IMR-90 (cell line): ENCODE results near the gene SH2D1B.

Experiments
- CTCF ChIP-seq: conservative IDR thresholded peaks from 2 replicates; pipeline ENCODE4 v1.5.1; 2012; ENCODE audit warnings: mild to moderate bottlenecking, low read depth, low read length, improper control_type of control experiment
- ELK1 ChIP-seq: fragments of 150-350 bp; IDR thresholded peaks from 2 replicates; pipeline ENCODE4 v1.6.1; 2016; ENCODE audit warnings: low read depth, mild to moderate bottlenecking, low read length, moderate library complexity, borderline replicate concordance
- MXI1 ChIP-seq: IDR thresholded peaks from 2 replicates; pipeline ENCODE4 v1.6.1; 2012; ENCODE audit warnings: low read depth, mild to moderate bottlenecking, low read length, moderate library complexity, borderline replicate concordance
- POLR2A ChIP-seq: IDR thresholded peaks from 2 replicates; pipeline ENCODE4 v1.6.1; 2012; ENCODE audit warnings: mild to moderate bottlenecking, low read depth, low read length
- RAD21 ChIP-seq: IDR thresholded peaks from 2 replicates; pipeline ENCODE4 v1.6.1; 2012; ENCODE audit warnings: low read length, improper control_type of control experiment
- RFX5 ChIP-seq: IDR thresholded peaks from 2 replicates; pipeline ENCODE4 v1.8.0; 2012; ENCODE audit warnings: low read depth, mild to moderate bottlenecking, low read length, moderate library complexity
- SMC3 ChIP-seq: fragments of 150-350 bp; IDR thresholded peaks from 2 replicates; pipeline ENCODE4 v1.6.1; 2016; ENCODE audit warnings: low read depth, mild to moderate bottlenecking, antibody characterized with exemption, low read length, moderate library complexity

- TF ChIP-seq POLR2A (no peak), RFX5 (no peak), RAD21 (peak; percentile 55), CTCF (peak; percentile 49), ELK1 (no peak), SMC3 (peak; percentile 31; the same call in 1 of the 2 replicates), MXI1 (no peak)
Measured at GRCh38 chr1:162357681-162358266, 54.2 kb downstream of the SH2D1B start.
